ENCODE measurements around the gene PRTG.
"Not testable (repeated sequence)": the region's sequence is repeated elsewhere in the genome, so short reads cannot be mapped to it uniquely, and the experiment has no call there.

The PRTG gene

DNA sequence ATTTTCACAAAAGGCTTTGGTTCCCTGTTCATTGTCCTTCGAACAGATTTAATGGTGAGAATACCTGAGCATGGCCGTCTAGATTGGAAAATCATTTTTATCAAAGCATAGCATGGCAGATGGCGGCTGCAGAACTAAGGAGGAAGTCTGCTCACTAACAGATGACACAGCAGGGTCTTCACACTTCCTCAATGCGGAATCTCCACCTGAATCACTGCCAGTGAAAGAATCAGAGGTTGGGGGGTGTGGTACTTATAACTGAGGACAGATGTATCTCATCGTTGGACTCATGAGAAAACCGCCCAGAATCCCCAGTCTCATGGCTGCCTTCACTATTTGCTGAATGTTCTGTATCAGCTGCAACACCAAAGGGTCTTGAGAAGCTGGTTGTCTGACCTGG lies 123.2 kb downstream of the PRTG start:
- H3K9me3 ChIP-seq (replicated peaks; ENCODE audit: low read length) = no peaks in the 10 kb centered on the region
- no peak overlapping the region for H3K4me3 ChIP-seq (ENCODE audit: low read length)
- no peaks in the 10 kb centered on the region for H3K27me3 ChIP-seq (ENCODE audit: control insufficient read depth, insufficient read depth, low read length)
- H3K4me1 ChIP-seq (ENCODE audit: control insufficient read depth, insufficient read depth, low read length) = no peaks in the 10 kb centered on the region
- no peak overlapping the region for H3K4me2 ChIP-seq (ENCODE audit: low read length)
- H3K36me3 ChIP-seq (ENCODE audit: insufficient read depth, low read length) = no peaks in the 10 kb centered on the region
- no peak overlapping the region for H3K9ac ChIP-seq (ENCODE audit: low read depth, low read length)

DNA sequence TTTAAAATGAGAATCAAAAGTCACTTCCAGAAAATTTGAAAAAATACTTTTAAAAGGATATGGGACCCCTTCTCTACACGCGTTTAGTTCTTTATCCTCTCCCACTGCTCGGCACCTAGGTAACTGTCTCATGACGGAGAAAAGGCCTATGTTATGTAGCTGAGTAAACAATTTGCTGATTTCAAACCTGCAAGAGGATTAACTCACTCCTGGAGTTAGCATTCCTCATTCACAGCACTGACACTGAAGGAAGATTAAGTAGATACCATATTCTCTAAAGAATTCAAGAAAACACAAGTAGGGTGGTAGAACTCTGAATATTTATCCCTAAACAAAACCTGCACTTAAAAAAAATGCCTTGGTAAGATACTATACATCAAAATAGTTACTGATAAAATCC lies 124.6 kb downstream of the PRTG start:
- Histone ChIP-seq H3K36me3 (ENCODE audit: insufficient read depth, low read length) (no peaks in the 10 kb centered on the region), H3K9ac (ENCODE audit: low read depth, low read length) (no peak overlapping the region), H3K27me3 (ENCODE audit: control insufficient read depth, insufficient read depth, low read length) (no peaks in the 10 kb centered on the region), H3K4me3 (ENCODE audit: low read length) (no peak overlapping the region), H3K4me1 (ENCODE audit: control insufficient read depth, insufficient read depth, low read length) (no peaks in the 10 kb centered on the region), H3K9me3 (replicated peaks; ENCODE audit: low read length) (no peaks in the 10 kb centered on the region), H3K4me2 (ENCODE audit: low read length) (no peak overlapping the region)

GRCh38 chr15:55615445-55615844 lies 127.5 kb downstream of the PRTG start:
- no peak overlapping the region for H3K4me3 ChIP-seq (ENCODE audit: low read length)
- no peaks in the 10 kb centered on the region for H3K27me3 ChIP-seq (ENCODE audit: control insufficient read depth, insufficient read depth, low read length)
- H3K9me3 ChIP-seq (replicated peaks; ENCODE audit: low read length) = no peaks in the 10 kb centered on the region
- H3K36me3 ChIP-seq (ENCODE audit: insufficient read depth, low read length) = no peaks in the 10 kb centered on the region
- H3K4me2 ChIP-seq (ENCODE audit: low read length) = no peak overlapping the region
- no peak overlapping the region for H3K9ac ChIP-seq (ENCODE audit: low read depth, low read length)
- no peaks in the 10 kb centered on the region for H3K4me1 ChIP-seq (ENCODE audit: control insufficient read depth, insufficient read depth, low read length)

- no peak overlapping the region for H3K9ac ChIP-seq (ENCODE audit: low read depth, low read length)
- H3K4me1 ChIP-seq (ENCODE audit: control insufficient read depth, insufficient read depth, low read length) = no peaks in the 10 kb centered on the region
- H3K9me3 ChIP-seq (replicated peaks; ENCODE audit: low read length) = no peaks in the 10 kb centered on the region
- no peak overlapping the region for H3K4me3 ChIP-seq (ENCODE audit: low read length)
- H3K36me3 ChIP-seq (ENCODE audit: insufficient read depth, low read length) = no peaks in the 10 kb centered on the region
- no peak overlapping the region for H3K4me2 ChIP-seq (ENCODE audit: low read length)
- no peaks in the 10 kb centered on the region for H3K27me3 ChIP-seq (ENCODE audit: control insufficient read depth, insufficient read depth, low read length)
These were observed 129.2 kb downstream of the PRTG start for GRCh38 chr15:55613727-55614126.

- Histone ChIP-seq H3K9me3 (replicated peaks; ENCODE audit: low read length) (no peaks in the 10 kb centered on the region), H3K27me3 (ENCODE audit: control insufficient read depth, insufficient read depth, low read length) (no peaks in the 10 kb centered on the region), H3K4me3 (ENCODE audit: low read length) (no peak overlapping the region), H3K4me1 (ENCODE audit: control insufficient read depth, insufficient read depth, low read length) (no peaks in the 10 kb centered on the region), H3K9ac (ENCODE audit: low read depth, low read length) (no peak overlapping the region), H3K36me3 (ENCODE audit: insufficient read depth, low read length) (no peaks in the 10 kb centered on the region), H3K4me2 (ENCODE audit: low read length) (no peak overlapping the region)
These were observed 136.7 kb downstream of the PRTG start for GRCh38 chr15:55606214-55606613.

DNA sequence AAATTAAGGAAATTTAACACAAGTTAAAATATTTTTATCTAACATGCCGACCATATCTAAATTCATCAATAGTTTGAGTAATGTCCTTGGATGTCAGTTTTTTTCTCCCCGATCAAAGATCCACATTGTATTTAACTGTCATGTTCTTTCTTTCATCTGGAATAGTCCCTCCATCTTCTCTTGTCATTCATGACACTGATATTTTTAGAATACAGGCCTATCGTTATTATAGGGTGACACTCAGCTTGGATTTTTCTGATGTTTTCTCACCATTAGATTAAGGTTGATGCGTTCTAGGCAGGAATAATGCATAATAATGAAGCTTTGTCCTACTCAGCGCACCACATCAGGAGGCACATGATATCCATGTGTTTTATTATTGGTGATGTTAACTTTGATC lies 141.6 kb downstream of the PRTG start:
- no peak overlapping the region for H3K4me2 ChIP-seq (ENCODE audit: low read length)
- no peaks in the 10 kb centered on the region for H3K9me3 ChIP-seq (replicated peaks; ENCODE audit: low read length)
- H3K36me3 ChIP-seq (ENCODE audit: insufficient read depth, low read length) = no peaks in the 10 kb centered on the region
- H3K9ac ChIP-seq (ENCODE audit: low read depth, low read length) = no peak overlapping the region
- no peak overlapping the region for H3K4me3 ChIP-seq (ENCODE audit: low read length)
- no peaks in the 10 kb centered on the region for H3K4me1 ChIP-seq (ENCODE audit: control insufficient read depth, insufficient read depth, low read length)
- no peaks in the 10 kb centered on the region for H3K27me3 ChIP-seq (ENCODE audit: control insufficient read depth, insufficient read depth, low read length)

- Histone ChIP-seq H3K27me3 (ENCODE audit: control insufficient read depth, insufficient read depth, low read length) (no peaks in the 10 kb centered on the region), H3K4me2 (ENCODE audit: low read length) (no peak overlapping the region), H3K4me3 (ENCODE audit: low read length) (no peak overlapping the region), H3K4me1 (ENCODE audit: control insufficient read depth, insufficient read depth, low read length) (no peaks in the 10 kb centered on the region), H3K36me3 (ENCODE audit: insufficient read depth, low read length) (no peaks in the 10 kb centered on the region), H3K9ac (ENCODE audit: low read depth, low read length) (no peak overlapping the region), H3K9me3 (replicated peaks; ENCODE audit: low read length) (no peaks in the 10 kb centered on the region)
These were observed 143.5 kb downstream of the PRTG start for GRCh38 chr15:55599439-55599838.

DNA sequence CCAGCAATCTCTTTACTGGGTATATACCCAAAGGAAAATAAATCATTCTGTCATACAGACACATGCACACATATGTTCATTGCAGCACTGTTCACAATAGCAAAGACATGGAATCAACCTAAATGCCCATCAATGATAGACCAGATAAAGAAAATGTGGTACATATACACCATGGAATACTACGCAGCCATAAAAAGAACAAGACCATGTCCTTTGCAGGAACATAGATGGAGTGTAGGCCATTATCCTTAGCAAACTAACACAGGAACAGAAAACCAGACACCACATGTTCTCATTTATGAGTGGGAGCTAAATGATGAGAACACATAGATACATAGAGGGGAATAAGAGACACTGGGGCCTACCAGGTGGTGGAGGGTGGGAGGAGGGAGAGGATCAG lies 149.9 kb downstream of the PRTG start:
- H3K36me3 ChIP-seq (ENCODE audit: insufficient read depth, low read length); H3K9me3 ChIP-seq (replicated peaks; ENCODE audit: low read length); H3K4me1 ChIP-seq (ENCODE audit: control insufficient read depth, insufficient read depth, low read length); H3K4me2 ChIP-seq (ENCODE audit: low read length); H3K9ac ChIP-seq (ENCODE audit: low read depth, low read length); H3K27me3 ChIP-seq (ENCODE audit: control insufficient read depth, insufficient read depth, low read length); H3K4me3 ChIP-seq (ENCODE audit: low read length): not testable (repeated sequence)

DNA sequence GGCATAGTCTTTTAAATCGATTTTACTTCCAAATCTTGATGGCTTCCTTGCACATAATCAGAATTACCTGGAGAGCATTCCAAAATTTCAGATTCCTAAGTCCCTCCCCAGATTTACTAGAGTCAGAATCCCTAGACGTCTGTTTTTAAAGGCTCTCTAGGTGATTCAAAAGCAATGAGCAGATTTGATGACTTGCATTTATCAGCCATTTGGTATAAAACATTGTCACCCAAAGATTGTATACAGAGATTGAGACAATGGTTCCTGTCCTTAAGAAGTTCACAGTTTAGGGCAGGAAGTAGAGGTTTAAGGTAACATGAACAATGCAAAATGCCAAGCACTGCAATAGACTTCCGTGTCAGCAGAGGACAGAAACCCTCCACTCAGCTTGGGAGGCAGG lies 152.2 kb downstream of the PRTG start:
- H3K4me1 ChIP-seq (ENCODE audit: control insufficient read depth, insufficient read depth, low read length) = peaks cover 18% of the 10 kb centered on the region
- no peaks in the 10 kb centered on the region for H3K27me3 ChIP-seq (ENCODE audit: control insufficient read depth, insufficient read depth, low read length)
- no peaks in the 10 kb centered on the region for H3K9me3 ChIP-seq (replicated peaks; ENCODE audit: low read length)
- H3K4me3 ChIP-seq (ENCODE audit: low read length) = no peak overlapping the region
- H3K36me3 ChIP-seq (ENCODE audit: insufficient read depth, low read length) = no peaks in the 10 kb centered on the region
- H3K4me2 ChIP-seq (ENCODE audit: low read length) = no peak overlapping the region
- H3K9ac ChIP-seq (ENCODE audit: low read depth, low read length) = no peak overlapping the region

DNA sequence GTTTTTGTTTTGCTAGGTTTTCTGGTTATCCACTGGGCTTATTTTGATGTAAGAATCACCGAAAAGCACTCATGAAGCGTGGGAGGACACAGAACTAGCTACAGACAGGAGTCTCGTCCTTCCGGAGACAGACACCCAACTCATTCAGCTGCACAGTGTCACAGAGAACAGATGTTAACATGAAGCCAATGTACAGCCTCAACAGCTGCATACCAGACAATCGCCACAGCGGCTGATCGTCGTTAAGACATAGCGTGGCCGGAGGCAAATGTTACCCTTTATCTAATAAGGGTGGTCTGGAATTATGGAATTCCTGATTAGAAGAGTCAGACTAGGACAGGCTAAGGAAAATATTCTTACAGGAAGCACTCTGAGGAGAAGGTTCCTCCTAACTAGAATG lies 153.7 kb downstream of the PRTG start:
- Histone ChIP-seq H3K4me1 (ENCODE audit: control insufficient read depth, insufficient read depth, low read length) (peaks cover 18% of the 10 kb centered on the region), H3K27me3 (ENCODE audit: control insufficient read depth, insufficient read depth, low read length) (no peaks in the 10 kb centered on the region), H3K4me2 (ENCODE audit: low read length) (peak overlapping the region; percentile 94), H3K9ac (ENCODE audit: low read depth, low read length) (peak overlapping the region; percentile 93), H3K4me3 (ENCODE audit: low read length) (peak overlapping the region; percentile 97), H3K9me3 (replicated peaks; ENCODE audit: low read length) (no peaks in the 10 kb centered on the region), H3K36me3 (ENCODE audit: insufficient read depth, low read length) (no peaks in the 10 kb centered on the region)

- Histone ChIP-seq H3K4me3 (ENCODE audit: low read length) (peak overlapping the region; percentile 97), H3K36me3 (ENCODE audit: insufficient read depth, low read length) (no peaks in the 10 kb centered on the region), H3K27me3 (ENCODE audit: control insufficient read depth, insufficient read depth, low read length) (no peaks in the 10 kb centered on the region), H3K9me3 (replicated peaks; ENCODE audit: low read length) (no peaks in the 10 kb centered on the region), H3K4me1 (ENCODE audit: control insufficient read depth, insufficient read depth, low read length) (peaks cover 18% of the 10 kb centered on the region), H3K9ac (ENCODE audit: low read depth, low read length) (peak overlapping the region; percentile 93), H3K4me2 (ENCODE audit: low read length) (peak overlapping the region; percentile 94)
These were observed 154.2 kb downstream of the PRTG start for GRCh38 chr15:55588815-55589115.

DNA sequence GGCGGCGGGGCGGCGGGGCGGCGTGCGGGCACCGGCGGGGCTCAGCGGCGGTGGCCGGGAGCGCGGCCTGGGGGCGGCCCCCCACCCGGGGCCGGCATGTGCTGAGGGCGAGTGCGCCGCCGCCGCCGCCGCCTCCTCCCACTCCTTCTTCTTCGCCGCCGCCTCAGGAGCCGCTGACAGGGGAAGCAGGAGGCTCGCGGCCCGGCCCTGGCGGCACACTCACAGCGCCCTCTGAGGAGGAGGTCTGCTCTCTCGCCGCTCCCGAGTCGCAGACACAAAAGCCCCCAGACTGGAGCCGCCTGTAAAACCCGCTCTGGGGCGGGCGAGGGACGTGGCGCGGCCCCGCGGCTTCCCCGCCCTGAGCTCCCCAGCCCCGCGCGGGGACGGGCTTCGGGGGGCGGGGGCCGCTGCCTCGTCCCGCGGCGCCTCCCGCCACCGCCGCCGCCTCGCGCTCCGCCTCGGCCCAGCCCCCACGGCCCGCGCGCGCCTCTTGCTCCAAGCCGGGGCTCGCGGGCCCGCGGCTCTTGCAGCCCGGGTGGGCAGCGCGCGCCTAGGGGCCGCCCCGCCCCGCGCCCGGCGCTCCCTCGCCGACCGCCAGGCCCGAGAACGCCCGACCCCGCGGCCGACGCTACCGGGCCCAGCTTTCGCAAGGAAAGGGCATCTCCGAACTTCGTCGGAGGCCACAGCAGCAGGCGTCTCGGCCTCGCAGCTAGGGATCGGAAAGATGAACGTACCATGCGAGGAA lies 154.7 kb downstream of the PRTG start, which contains the start of gene PYGO1:
PYGO1 (minus strand) TSS at position 276 of the 745 bp plus-strand sequence. CDS start 462 bp downstream, outside the sequence.
- peak within 1 kb of the TSS; percentile 94 for H3K4me2 ChIP-seq (ENCODE audit: low read length)
- no peaks in the 10 kb centered on the region for H3K36me3 ChIP-seq (ENCODE audit: insufficient read depth, low read length)
- H3K4me1 ChIP-seq (ENCODE audit: control insufficient read depth, insufficient read depth, low read length) = peaks cover 18% of the 10 kb centered on the region
- H3K4me3 ChIP-seq (ENCODE audit: low read length) = peak within 1 kb of the TSS; percentile 97
- H3K9ac ChIP-seq (ENCODE audit: low read depth, low read length) = peak within 1 kb of the TSS; percentile 93
- H3K27me3 ChIP-seq (ENCODE audit: control insufficient read depth, insufficient read depth, low read length) = no peaks in the 10 kb centered on the region
- H3K9me3 ChIP-seq (replicated peaks; ENCODE audit: low read length) = no peaks in the 10 kb centered on the region
